CD14-positive monocyte (primary cell): ENCODE data around the gene HCK. TPM values are rescaled to one million over a fixed set of nuclear protein-coding genes. Genes with fewer than 3 reads are reported as not detected.

ENCODE experiments used
- DNase-seq, 3 donors: peaks; one replicate each; pipeline ENCODE4 v3.0.0-alpha.2; 2011 to 2022
- H2AFZ ChIP-seq: 2 replicates; pipeline ENCODE4 v1.6.0; 2012; ENCODE audit warnings: mild to moderate bottlenecking, low read depth, low read length, inconsistent platforms; ENCODE audit not compliant: insufficient read depth, poor library complexity, severe bottlenecking
- H3K27ac ChIP-seq, 2 donors: 1 replicate in 1 of 2; 2 replicates in 1 of 2; pipeline ENCODE4 v1.5.1; 2012 to 2013; ENCODE audit warnings: low read length in 2 of 2, control low read depth in 1 of 2, inconsistent platforms in 1 of 2, low read depth in 1 of 2, mild to moderate bottlenecking in 1 of 2
- H3K27me3 ChIP-seq, 2 donors: one replicate each; pipeline versions ENCODE4 v1.6.0 to v1.6.1; 2011 to 2013; ENCODE audit warnings: low read length in 2 of 2; ENCODE audit not compliant: control insufficient read depth in 2 of 2, insufficient read depth in 2 of 2
- H3K36me3 ChIP-seq, 2 donors: replicated peaks in 1 of 2; 1 replicate in 1 of 2; 2 replicates in 1 of 2; pipeline versions ENCODE4 v1.5.1 to v1.6.1; 2012 to 2013; ENCODE audit warnings: low read length in 2 of 2, control low read depth in 1 of 2, inconsistent platforms in 1 of 2, mild to moderate bottlenecking in 1 of 2; ENCODE audit not compliant: insufficient read depth in 2 of 2, control insufficient read depth in 1 of 2
- H3K4me1 ChIP-seq, 2 donors: 1 replicate in 1 of 2; 2 replicates in 1 of 2; pipeline versions ENCODE4 v1.5.1 to v1.6.1; 2012 to 2013; ENCODE audit warnings: low read length in 2 of 2, control low read depth in 1 of 2, inconsistent platforms in 1 of 2, mild to moderate bottlenecking in 1 of 2, moderate library complexity in 1 of 2; ENCODE audit not compliant: insufficient read depth in 2 of 2, control insufficient read depth in 1 of 2
- H3K4me2 ChIP-seq: replicated peaks from 2 replicates; pipeline ENCODE3; 2012; ENCODE audit warnings: low read length, moderate library complexity, mild to moderate bottlenecking; ENCODE audit not compliant: poor library complexity, severe bottlenecking; ENCODE audit errors: extremely low read depth
- H3K4me3 ChIP-seq, 3 experiments: fragments of 200-600 bp in 1 of 3; sonication (generic) in 1 of 3; replicated peaks in 1 of 3; 1 replicate in 2 of 3; 2 replicates in 1 of 3; pipeline ENCODE4 v1.5.1; 2011 to 2013; ENCODE audit warnings: low read length in 3 of 3, mild to moderate bottlenecking in 3 of 3, control low read depth in 2 of 3, low read depth in 2 of 3, inconsistent platforms in 1 of 3, moderate library complexity in 1 of 3
- H3K79me2 ChIP-seq: 2 replicates; pipeline ENCODE4 v1.6.0; 2012; ENCODE audit warnings: mild to moderate bottlenecking, control low read depth, inconsistent platforms, low read length, moderate library complexity; ENCODE audit not compliant: insufficient read depth
- H3K9ac ChIP-seq: 2 replicates; pipeline ENCODE4 v1.6.0; 2017; ENCODE audit warnings: low read length, mild to moderate bottlenecking; ENCODE audit not compliant: insufficient read depth, poor library complexity, severe bottlenecking
- H3K9me3 ChIP-seq, 2 donors: replicated peaks in 1 of 2; 1 replicate in 1 of 2; 2 replicates in 1 of 2; pipeline versions ENCODE4 v1.5.1 to v1.6.1; 2012 to 2013; ENCODE audit warnings: low read length in 2 of 2, control low read depth in 1 of 2; ENCODE audit not compliant: control insufficient read depth in 1 of 2, insufficient read depth in 1 of 2
- H4K20me1 ChIP-seq: 2 replicates; pipeline ENCODE4 v1.6.0; 2012; ENCODE audit warnings: mild to moderate bottlenecking, low read length, control low read depth, moderate library complexity; ENCODE audit not compliant: insufficient read depth
- H3K27ac Mint-ChIP-seq, 7 donors: one replicate each; pipeline ENCODE4 v1.8.0; 2020; ENCODE audit warnings: mild to moderate bottlenecking in 7 of 7, mixed read lengths in 7 of 7, moderate library complexity in 6 of 7, inconsistent platforms in 2 of 7
- H3K27me3 Mint-ChIP-seq, 3 donors: one replicate each; pipeline ENCODE4 v1.8.0; 2021 to 2022; ENCODE audit warnings: low read depth in 3 of 3, mild to moderate bottlenecking in 3 of 3, mixed read lengths in 3 of 3, moderate library complexity in 3 of 3, inconsistent platforms in 1 of 3
- H3K36me3 Mint-ChIP-seq, 2 donors: one replicate each; pipeline ENCODE4 v1.8.0; 2020; ENCODE audit warnings: mixed read lengths in 2 of 2, inconsistent platforms in 1 of 2, mild to moderate bottlenecking in 1 of 2
- H3K4me1 Mint-ChIP-seq: one replicate; pipeline ENCODE4 v1.8.0; 2020; ENCODE audit warnings: mild to moderate bottlenecking, mixed read lengths
- H3K4me3 Mint-ChIP-seq, 2 donors: one replicate each; pipeline ENCODE4 v1.8.0; 2020; ENCODE audit warnings: mild to moderate bottlenecking in 2 of 2, mixed read lengths in 2 of 2, moderate library complexity in 1 of 2
- H3K9me3 Mint-ChIP-seq, 7 donors: one replicate each; pipeline ENCODE4 v1.8.0; 2020 to 2022; ENCODE audit warnings: mixed read lengths in 7 of 7, mild to moderate bottlenecking in 6 of 7, moderate library complexity in 6 of 7, inconsistent platforms in 2 of 7
- WGBS: methylation state at CpG from one replicate; pipeline ENCODE4 v1.1.5; 2013; ENCODE audit warnings: missing lambda C conversion rate; ENCODE audit not compliant: insufficient coverage; 5-methylcytosine and 5-hydroxymethylcytosine counted together
- intact Hi-C, 2 donors: fragments of 100-400 bp; cut with micrococcal nuclease; formaldehyde crosslinking; loops; one replicate each; pipeline versions ENCODE4 v1.15.0 to v1.15.1; 2023
- polyA plus RNA-seq, 3 donors: library from polyadenylated mRNA; depleted of rRNA in 1 of 3; unstranded in 2 of 3; stranded (reverse) in 1 of 3; fragments of 300-500 nt in 2 of 3; fragments of >200 nt in 1 of 3; fragmentation: Illumina TruSeq in 2 of 3; gene quantifications; 1 replicate in 2 of 3; 2 replicates in 1 of 3; pipeline ENCODE4 v1.2.3, GENCODE V29; 2012 to 2021
- TF ChIP-seq, protein P1 (sequence below): fragments of 200-600 bp; IDR thresholded peaks from one replicate; pipeline ENCODE4 v1.8.0; 2022; ENCODE audit warnings: antibody characterized with exemption, mild to moderate bottlenecking

Gene HCK
- polyA plus RNA-seq, 3 donors, result 430 to 688 (median 526) TPM

DNA sequence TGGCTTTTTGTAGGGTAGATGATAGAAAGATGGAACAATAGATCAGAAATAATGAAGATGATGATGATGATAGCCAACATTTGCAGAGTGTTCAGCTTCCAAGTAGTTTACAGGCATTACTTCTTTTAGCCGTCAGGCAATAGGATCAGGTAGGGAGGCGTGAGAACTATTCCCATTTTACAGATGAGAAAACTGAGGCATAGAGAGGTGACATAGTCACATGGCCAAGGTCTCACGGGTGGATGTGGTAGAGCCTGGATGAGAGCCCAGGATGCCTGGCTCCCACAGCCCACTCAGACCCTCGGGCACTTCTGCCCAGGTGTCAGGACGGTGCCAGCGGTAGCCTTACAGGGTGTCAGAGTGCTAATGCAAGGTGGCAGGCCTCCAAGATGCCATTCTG lies 31.4 kb downstream of the HCK start:
- 94% methylated on average over 6 of the region's 6 CpGs for WGBS
- Histone ChIP-seq H3K79me2 (peaks cover 23% of the 10 kb centered on the region), H3K27ac (peak overlapping the region in 1 of 2 donors; percentile 63), H3K9ac (no peak overlapping the region), H3K4me3 (no peak overlapping the region), H4K20me1 (peaks cover 97% of the 10 kb centered on the region), H3K27me3 (no peaks in the 10 kb centered on the region), H3K4me1 (peaks cover 18 to 39% of the 10 kb centered on the region in 2 donors), H3K9me3 (no peaks in the 10 kb centered on the region), H2AFZ (no peak overlapping the region), H3K4me2 (no peak overlapping the region), H3K36me3 (peaks cover 93 to 100% of the 10 kb centered on the region in 2 donors)
- H3K4me1 Mint-ChIP-seq, result peaks cover 41% of the 10 kb centered on the region
- TF ChIP-seq, protein P1, sequence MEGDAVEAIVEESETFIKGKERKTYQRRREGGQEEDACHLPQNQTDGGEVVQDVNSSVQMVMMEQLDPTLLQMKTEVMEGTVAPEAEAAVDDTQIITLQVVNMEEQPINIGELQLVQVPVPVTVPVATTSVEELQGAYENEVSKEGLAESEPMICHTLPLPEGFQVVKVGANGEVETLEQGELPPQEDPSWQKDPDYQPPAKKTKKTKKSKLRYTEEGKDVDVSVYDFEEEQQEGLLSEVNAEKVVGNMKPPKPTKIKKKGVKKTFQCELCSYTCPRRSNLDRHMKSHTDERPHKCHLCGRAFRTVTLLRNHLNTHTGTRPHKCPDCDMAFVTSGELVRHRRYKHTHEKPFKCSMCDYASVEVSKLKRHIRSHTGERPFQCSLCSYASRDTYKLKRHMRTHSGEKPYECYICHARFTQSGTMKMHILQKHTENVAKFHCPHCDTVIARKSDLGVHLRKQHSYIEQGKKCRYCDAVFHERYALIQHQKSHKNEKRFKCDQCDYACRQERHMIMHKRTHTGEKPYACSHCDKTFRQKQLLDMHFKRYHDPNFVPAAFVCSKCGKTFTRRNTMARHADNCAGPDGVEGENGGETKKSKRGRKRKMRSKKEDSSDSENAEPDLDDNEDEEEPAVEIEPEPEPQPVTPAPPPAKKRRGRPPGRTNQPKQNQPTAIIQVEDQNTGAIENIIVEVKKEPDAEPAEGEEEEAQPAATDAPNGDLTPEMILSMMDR, result no peak
- H3K4me3 Mint-ChIP-seq, result no peak overlapping the region
- peaks cover 94 to 100% of the 10 kb centered on the region in 2 donors for H3K36me3 Mint-ChIP-seq
- peak overlapping the region in 4 of 7 donors; percentile 30 to 74 (median 62) for H3K27ac Mint-ChIP-seq
- no peaks in the 10 kb centered on the region for H3K9me3 Mint-ChIP-seq
- intact Hi-C loops, result loop anchor here in 1 of 2 donors (5.0 kb wide), 1 partner anchor 56 kb away; no protein-coding TSS in a partner anchor
- peaks cover 0 to 1% (median 0%) of the 10 kb centered on the region in 3 donors for H3K27me3 Mint-ChIP-seq
- DNase-seq, result no peak

DNA sequence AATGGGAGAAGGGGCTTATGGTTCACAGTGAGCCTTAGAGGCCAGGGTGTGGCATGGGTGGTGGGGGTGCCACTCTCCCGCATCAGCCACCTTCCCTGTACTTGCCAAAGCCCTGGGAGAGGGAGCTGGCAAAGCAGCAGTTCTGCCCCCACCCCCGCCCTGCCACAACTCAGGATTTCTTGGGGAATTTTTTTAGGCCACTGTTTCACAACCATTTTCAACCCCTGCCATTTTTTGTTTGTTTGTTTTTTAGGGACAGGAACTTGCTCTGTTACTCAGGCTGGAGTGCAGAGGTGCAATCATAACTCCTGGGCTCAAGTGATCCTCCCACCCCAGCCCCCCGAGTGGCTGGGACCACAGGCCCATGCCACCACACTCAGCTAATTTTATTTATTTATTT lies 35.0 kb downstream of the HCK start:
- Histone ChIP-seq H3K27me3 (no peaks in the 10 kb centered on the region), H3K4me1 (peaks cover 3 to 24% of the 10 kb centered on the region in 2 donors), H3K79me2 (peaks cover 18% of the 10 kb centered on the region), H2AFZ (no peak overlapping the region), H3K9me3 (no peaks in the 10 kb centered on the region), H3K9ac (no peak overlapping the region), H4K20me1 (peaks cover 100% of the 10 kb centered on the region), H3K4me2 (no peak overlapping the region), H3K4me3 (no peak overlapping the region), H3K27ac (peak overlapping the region; percentile 4 to 61), H3K36me3 (peaks cover 95 to 100% of the 10 kb centered on the region in 2 donors)
- TF ChIP-seq, protein P1, result no peak
- Mint-ChIP-seq H3K4me3 (no peak overlapping the region), H3K36me3 (peaks cover 93 to 99% of the 10 kb centered on the region in 2 donors), H3K4me1 (peaks cover 38% of the 10 kb centered on the region), H3K27me3 (peaks cover 0 to 1% (median 0%) of the 10 kb centered on the region in 3 donors), H3K27ac (peak overlapping the region in 4 of 7 donors; percentile 24 to 85 (median 78)), H3K9me3 (no peaks in the 10 kb centered on the region)
- no peak for DNase-seq
- intact Hi-C loops, result no loop called here
- WGBS, result no CpG with 5 or more reads among the region's 3 CpGs
